ENCODE results near the gene COP1. TPM values are rescaled to one million over a fixed set of nuclear protein-coding genes. Genes with fewer than 3 reads are reported as not detected.

COP1 gene
- total RNA-seq, 1 experiment from 2014 or later, result 33.1 TPM

DNA sequence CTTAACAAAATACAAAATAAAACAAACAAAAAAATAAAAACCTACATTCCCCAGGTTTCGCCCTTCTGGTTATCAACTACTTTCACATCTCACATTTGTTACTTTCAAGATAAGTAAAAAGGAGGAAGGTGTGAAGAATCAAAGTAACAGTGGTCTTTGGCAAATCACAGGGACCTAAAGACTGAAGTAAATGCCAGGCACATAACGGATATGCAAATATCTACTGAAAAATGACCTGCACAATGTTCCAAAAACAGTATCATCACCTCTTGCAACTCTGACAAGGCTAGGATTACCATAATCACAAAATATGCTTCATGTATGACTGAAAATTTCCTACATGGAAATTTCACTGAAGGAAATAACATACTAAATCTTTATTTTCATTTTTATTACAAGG is 29.3 kb downstream of the COP1 start:
- ATAC-seq (no peak), DNase-seq (ENCODE audit: low read depth, low spot score) (no peak)
- H3K9me2 ChIP-seq (ENCODE audit: insufficient read depth), result no peaks in the 10 kb centered on the region
- BruUV-seq (replicated peaks), result no TSS peak
- no peak for TF ChIP-seq FOSL1 (IDR thresholded peaks at IDR 0.05; ENCODE audit: low read depth)
- no peak for TF ChIP-seq CBX3 (IDR thresholded peaks at IDR 0.05; ENCODE audit: low read depth)
- TF ChIP-seq, protein P1, sequence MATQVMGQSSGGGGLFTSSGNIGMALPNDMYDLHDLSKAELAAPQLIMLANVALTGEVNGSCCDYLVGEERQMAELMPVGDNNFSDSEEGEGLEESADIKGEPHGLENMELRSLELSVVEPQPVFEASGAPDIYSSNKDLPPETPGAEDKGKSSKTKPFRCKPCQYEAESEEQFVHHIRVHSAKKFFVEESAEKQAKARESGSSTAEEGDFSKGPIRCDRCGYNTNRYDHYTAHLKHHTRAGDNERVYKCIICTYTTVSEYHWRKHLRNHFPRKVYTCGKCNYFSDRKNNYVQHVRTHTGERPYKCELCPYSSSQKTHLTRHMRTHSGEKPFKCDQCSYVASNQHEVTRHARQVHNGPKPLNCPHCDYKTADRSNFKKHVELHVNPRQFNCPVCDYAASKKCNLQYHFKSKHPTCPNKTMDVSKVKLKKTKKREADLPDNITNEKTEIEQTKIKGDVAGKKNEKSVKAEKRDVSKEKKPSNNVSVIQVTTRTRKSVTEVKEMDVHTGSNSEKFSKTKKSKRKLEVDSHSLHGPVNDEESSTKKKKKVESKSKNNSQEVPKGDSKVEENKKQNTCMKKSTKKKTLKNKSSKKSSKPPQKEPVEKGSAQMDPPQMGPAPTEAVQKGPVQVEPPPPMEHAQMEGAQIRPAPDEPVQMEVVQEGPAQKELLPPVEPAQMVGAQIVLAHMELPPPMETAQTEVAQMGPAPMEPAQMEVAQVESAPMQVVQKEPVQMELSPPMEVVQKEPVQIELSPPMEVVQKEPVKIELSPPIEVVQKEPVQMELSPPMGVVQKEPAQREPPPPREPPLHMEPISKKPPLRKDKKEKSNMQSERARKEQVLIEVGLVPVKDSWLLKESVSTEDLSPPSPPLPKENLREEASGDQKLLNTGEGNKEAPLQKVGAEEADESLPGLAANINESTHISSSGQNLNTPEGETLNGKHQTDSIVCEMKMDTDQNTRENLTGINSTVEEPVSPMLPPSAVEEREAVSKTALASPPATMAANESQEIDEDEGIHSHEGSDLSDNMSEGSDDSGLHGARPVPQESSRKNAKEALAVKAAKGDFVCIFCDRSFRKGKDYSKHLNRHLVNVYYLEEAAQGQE (IDR thresholded peaks at IDR 0.05; ENCODE audit: low read depth), result no peak
- TF ChIP-seq, protein P2, sequence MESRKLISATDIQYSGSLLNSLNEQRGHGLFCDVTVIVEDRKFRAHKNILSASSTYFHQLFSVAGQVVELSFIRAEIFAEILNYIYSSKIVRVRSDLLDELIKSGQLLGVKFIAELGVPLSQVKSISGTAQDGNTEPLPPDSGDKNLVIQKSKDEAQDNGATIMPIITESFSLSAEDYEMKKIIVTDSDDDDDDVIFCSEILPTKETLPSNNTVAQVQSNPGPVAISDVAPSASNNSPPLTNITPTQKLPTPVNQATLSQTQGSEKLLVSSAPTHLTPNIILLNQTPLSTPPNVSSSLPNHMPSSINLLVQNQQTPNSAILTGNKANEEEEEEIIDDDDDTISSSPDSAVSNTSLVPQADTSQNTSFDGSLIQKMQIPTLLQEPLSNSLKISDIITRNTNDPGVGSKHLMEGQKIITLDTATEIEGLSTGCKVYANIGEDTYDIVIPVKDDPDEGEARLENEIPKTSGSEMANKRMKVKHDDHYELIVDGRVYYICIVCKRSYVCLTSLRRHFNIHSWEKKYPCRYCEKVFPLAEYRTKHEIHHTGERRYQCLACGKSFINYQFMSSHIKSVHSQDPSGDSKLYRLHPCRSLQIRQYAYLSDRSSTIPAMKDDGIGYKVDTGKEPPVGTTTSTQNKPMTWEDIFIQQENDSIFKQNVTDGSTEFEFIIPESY (IDR thresholded peaks at IDR 0.05; ENCODE audit: extremely low read depth, insufficient replicate concordance, low read length), result no peak
- no peak for TF ChIP-seq EGR1 (IDR thresholded peaks at IDR 0.05; ENCODE audit: low read depth)
- TF ChIP-seq CEBPB (IDR thresholded peaks at IDR 0.05; ENCODE audit: low read depth), result no peak
- TF ChIP-seq ZFX (IDR thresholded peaks at IDR 0.05), result no peak
- no peak overlapping the region for H2AFZ ChIP-seq (ENCODE audit: low read depth, low read length, poor library complexity, severe bottlenecking)
- no peaks in the 10 kb centered on the region for H3K4me1 ChIP-seq (ENCODE audit: control insufficient read depth in 1 of 2, insufficient read depth in 2 of 2, low read length in 2 of 2)
- H3K36me3 ChIP-seq (ENCODE audit: control insufficient read depth in 1 of 2, insufficient read depth in 2 of 2, low read length in 2 of 2), result no peaks in the 10 kb centered on the region; a peak in 1 of 4 replicates
- no peak overlapping the region for H3K27ac ChIP-seq (ENCODE audit: low read depth, low read length)
- no peaks in the 10 kb centered on the region for H3K9me3 ChIP-seq (ENCODE audit: control insufficient read depth in 1 of 2, insufficient read depth in 1 of 2, low read depth in 1 of 2, low read length in 2 of 2)
- intact Hi-C loops (cut with micrococcal nuclease), result no loop called here
- POLR2A ChIA-PET, result no interaction called here
- no peaks in the 10 kb centered on the region; the same call in 1 of the 2 replicates for H4K20me1 ChIP-seq (ENCODE audit: insufficient read depth)
- H3K4me3 ChIP-seq (replicated peaks in 1 of 2; ENCODE audit: low read depth in 1 of 2, low read length in 2 of 2), result no peak overlapping the region
- H3K9ac ChIP-seq (ENCODE audit: low read length), result no peak overlapping the region
- no peak overlapping the region for H3K4me2 ChIP-seq (ENCODE audit: low read length)
- no peaks in the 10 kb centered on the region for H3K27me3 ChIP-seq (ENCODE audit: insufficient read depth, low read length)
- CTCF ChIA-PET, result no interaction called here
- peaks cover 59% of the 10 kb centered on the region for H3K79me2 ChIP-seq (ENCODE audit: insufficient read depth, low read length)
- RAD21 ChIA-PET (ENCODE audit: low non-redundant PET in 1 of 2, low total read pairs in 2 of 2, uncharacterized antibody in 2 of 2, unreplicated experiment in 2 of 2), result no interaction called here

All from HCT116 (cell line).